Activated T-cell treated with anti-CD3 and anti-CD28 coated beads, Interleukin-2, amount 50 U/mL, for 4 hours (primary cell): ENCODE measurements around the gene CBY2. TPM values are rescaled to one million over a fixed set of nuclear protein-coding genes. Genes with fewer than 3 reads are reported as not detected.

ENCODE experiments used
- ATAC-seq, 2 donors: fragments of 200-7000 bp; cut with Tn5 transposase; one replicate each; pipeline ENCODE4 v1.10.0; 2021
- DNase-seq: peaks from one replicate; pipeline ENCODE4 v3.0.0-alpha.2; 2020
- H3K27me3 Mint-ChIP-seq: one replicate; pipeline ENCODE4 v1.8.0; 2021; ENCODE audit warnings: low read depth, mixed read lengths
- H3K36me3 Mint-ChIP-seq: one replicate; pipeline ENCODE4 v1.8.0; 2022; ENCODE audit warnings: mixed read lengths; ENCODE audit not compliant: insufficient read depth
- H3K4me1 Mint-ChIP-seq: one replicate; pipeline ENCODE4 v1.8.0; 2021; ENCODE audit warnings: low read depth, mixed read lengths
- H3K4me3 Mint-ChIP-seq: one replicate; pipeline ENCODE4 v1.8.0; 2021; ENCODE audit warnings: mild to moderate bottlenecking, moderate library complexity, mixed read lengths
- H3K9me3 Mint-ChIP-seq: one replicate; pipeline ENCODE4 v1.8.0; 2021; ENCODE audit warnings: mixed read lengths
- total RNA-seq, 3 donors: library from RNA; stranded (reverse); gene quantifications; one replicate each; pipeline ENCODE4 v1.2.1, GENCODE V29; 2021

The CBY2 gene
- total RNA-seq, 3 donors from 2014 or later, result not detected

DNA sequence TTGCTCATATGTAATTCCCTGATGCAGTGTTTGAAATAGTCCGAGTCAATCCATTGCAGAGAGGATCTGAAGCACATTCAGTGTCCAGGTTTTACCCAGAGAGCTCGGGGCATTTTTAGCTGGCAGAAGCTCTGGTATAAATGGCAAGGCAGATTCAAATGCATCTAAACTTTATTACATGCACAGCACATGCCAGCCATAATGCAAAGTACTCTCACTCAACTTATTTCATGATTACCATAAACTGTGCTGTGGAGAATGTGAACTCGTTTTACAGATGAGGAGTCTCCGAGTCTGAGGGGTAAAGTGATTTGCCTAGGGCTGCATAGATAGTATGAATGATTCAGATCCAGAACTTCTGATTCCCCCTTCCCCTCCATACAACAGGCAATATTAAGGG is 13.5 kb upstream of the CBY2 start:
- DNase-seq, result no peak
- peaks cover under 1% of the 10 kb centered on the region for H3K4me1 Mint-ChIP-seq
- no peaks in the 10 kb centered on the region for H3K27me3 Mint-ChIP-seq
- no peaks in the 10 kb centered on the region for H3K9me3 Mint-ChIP-seq
- no peak overlapping the region for H3K4me3 Mint-ChIP-seq
- no peak for ATAC-seq
- no peaks in the 10 kb centered on the region for H3K36me3 Mint-ChIP-seq

DNA sequence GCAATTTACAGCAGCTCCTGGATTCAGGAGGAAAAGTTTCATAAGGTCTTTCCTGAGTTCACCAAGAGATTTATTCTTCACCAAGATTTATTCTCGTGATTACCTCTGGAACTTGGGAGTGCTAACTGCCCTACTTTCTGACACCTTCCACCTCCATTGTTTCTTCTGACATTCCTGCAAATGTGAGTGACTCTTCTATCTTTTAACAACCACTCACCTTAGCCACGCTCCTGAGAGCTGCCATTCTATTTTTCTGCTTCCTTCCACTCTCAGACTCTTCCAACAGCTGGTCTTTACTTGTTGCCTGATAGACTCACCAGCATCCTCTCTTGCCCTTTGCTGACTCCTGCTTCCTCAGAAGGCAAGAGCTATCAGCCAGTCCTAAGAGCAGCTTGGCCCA is 11.5 kb upstream of the CBY2 start:
- no peak overlapping the region for H3K4me3 Mint-ChIP-seq
- no peak for ATAC-seq
- H3K36me3 Mint-ChIP-seq, result no peaks in the 10 kb centered on the region
- peaks cover 4% of the 10 kb centered on the region for H3K4me1 Mint-ChIP-seq
- no peak for DNase-seq
- no peaks in the 10 kb centered on the region for H3K27me3 Mint-ChIP-seq
- H3K9me3 Mint-ChIP-seq, result no peaks in the 10 kb centered on the region

DNA sequence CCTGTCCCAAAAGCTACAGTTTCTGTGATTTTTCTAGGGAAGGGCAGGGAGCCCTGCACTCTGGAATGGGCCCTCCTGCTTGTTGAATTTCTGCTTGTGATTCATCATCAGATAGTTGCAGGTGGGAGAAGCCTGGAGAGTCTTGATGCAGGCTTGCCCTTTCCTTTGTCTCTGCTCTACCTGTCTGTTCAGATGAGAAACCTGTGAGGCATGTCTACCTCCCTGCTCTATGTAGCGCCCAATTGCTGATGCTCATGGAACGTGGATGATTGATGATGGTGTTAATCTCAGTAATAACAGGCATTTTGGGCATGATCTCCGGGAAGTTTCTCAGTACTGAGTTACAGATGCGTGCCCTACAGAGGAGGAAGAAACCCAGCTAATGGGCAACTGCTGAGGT is 10.9 kb upstream of the CBY2 start:
- H3K27me3 Mint-ChIP-seq, result no peaks in the 10 kb centered on the region
- ATAC-seq (no peak), DNase-seq (no peak)
- H3K9me3 Mint-ChIP-seq, result no peaks in the 10 kb centered on the region
- H3K36me3 Mint-ChIP-seq, result no peaks in the 10 kb centered on the region
- peaks cover 5% of the 10 kb centered on the region for H3K4me1 Mint-ChIP-seq
- H3K4me3 Mint-ChIP-seq, result no peak overlapping the region

DNA sequence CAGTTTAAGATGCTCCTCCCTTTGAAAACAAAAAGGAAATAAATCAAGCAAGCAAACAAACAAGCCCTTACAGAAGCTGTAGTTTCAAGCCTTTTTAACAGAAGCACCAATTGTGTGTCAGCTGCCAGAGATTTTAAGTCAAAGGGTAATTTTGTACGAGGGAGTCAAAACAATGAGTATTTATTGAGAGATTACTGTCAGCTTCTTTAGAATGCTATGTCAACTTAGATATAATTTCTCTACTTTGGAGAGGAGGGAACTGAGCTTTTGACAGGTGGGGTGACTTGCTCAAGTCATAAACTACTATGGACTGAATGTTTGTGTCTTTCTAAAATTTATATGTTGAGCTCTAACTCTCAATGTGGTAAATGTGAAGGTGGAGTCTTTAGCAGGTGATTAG is 10.5 kb upstream of the CBY2 start:
- H3K4me1 Mint-ChIP-seq, result peaks cover 8% of the 10 kb centered on the region
- H3K9me3 Mint-ChIP-seq, result no peaks in the 10 kb centered on the region
- DNase-seq (no peak), ATAC-seq (no peak)
- H3K27me3 Mint-ChIP-seq, result no peaks in the 10 kb centered on the region
- no peak overlapping the region for H3K4me3 Mint-ChIP-seq
- no peaks in the 10 kb centered on the region for H3K36me3 Mint-ChIP-seq

DNA sequence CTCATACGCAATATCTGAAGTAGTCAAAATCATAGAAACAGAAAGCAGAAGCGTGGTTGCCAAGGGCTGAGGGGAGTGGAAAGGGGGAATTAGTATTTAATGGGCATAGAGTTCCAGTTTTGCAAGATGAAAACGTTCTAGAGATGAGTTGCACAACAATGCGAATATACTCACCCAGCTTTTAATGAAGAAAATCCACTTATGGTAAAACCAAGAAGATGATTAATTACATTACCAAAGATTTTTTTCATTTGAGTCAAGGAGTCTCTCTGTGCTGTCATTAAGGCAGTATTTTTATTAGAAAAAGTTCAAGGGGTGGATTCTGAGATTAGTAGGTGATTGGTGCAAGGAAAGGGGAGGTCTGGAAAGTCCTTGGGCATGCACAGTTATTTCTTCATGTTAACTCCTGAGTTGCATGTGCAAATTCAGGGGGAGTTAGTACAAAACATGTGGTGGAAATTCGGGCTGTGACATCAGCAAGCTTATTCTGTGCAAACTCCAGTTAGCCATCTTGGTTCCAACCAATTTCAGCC is 6.9 kb upstream of the CBY2 start:
- Mint-ChIP-seq H3K4me1 (peaks cover 10% of the 10 kb centered on the region), H3K9me3 (no peaks in the 10 kb centered on the region), H3K4me3 (no peak overlapping the region), H3K36me3 (no peaks in the 10 kb centered on the region), H3K27me3 (no peaks in the 10 kb centered on the region)
- peak; percentile 83 to 84 for ATAC-seq
- DNase-seq, result no peak

- H3K36me3 Mint-ChIP-seq, result no peaks in the 10 kb centered on the region
- no peaks in the 10 kb centered on the region for H3K27me3 Mint-ChIP-seq
- no peaks in the 10 kb centered on the region for H3K9me3 Mint-ChIP-seq
- H3K4me3 Mint-ChIP-seq, result no peak overlapping the region
- peaks cover 14% of the 10 kb centered on the region for H3K4me1 Mint-ChIP-seq
- DNase-seq, result no peak
- no peak for ATAC-seq
These were observed 5.4 kb upstream of the CBY2 start for GRCh38 chr13:45696610-45697226.

DNA sequence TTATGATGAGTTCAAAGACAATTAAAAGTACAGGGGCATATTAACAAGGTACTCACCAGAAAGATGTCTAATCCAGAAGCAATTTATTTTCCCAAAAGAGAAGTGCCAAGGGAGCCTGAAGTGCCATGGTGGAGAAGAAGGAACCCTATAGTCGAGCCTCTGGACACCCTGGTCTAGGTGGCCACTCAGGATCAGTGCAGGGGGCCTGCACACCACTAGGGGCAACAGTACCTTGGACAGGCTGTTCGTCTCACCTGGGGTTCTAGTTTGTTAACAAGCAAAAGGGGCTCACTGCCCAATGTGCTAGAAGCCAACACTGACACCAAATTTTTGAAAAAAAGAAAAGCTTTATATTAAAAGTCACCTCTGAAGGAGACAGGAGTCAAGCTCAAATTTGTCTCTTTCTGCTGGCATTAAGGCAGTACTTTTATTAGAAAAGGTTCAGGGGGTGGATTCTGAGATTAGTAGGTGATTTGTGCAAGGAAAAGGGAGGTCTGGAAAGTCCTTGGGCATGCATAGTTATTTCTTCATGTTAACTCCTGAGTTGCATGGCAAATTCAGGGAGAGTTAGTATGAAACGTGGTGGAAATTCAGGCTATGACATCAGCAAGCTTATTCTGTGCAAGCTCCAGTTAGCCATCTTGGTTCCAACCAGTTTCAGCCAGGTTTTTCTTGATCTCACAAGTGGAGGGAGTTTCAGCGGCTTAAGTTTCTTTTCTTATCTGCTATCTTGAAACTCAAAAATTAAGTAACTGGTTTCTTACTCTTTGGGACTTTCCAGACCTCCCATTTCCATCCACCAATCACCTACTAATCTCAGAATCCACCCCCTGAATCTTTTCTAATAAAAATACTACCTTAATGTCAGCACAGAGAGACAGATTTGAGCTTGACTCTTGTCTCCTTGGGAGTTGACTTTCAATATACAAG is 884 bp upstream of the CBY2 start:
- ATAC-seq (peak; percentile 67 to 81), DNase-seq (no peak)
- Mint-ChIP-seq H3K27me3 (peaks cover 5% of the 10 kb centered on the region), H3K4me1 (peaks cover 12% of the 10 kb centered on the region), H3K36me3 (no peaks in the 10 kb centered on the region), H3K4me3 (no peak overlapping the region), H3K9me3 (no peaks in the 10 kb centered on the region)

- peaks cover 5% of the 10 kb centered on the region for H3K27me3 Mint-ChIP-seq
- peaks cover 7% of the 10 kb centered on the region for H3K4me1 Mint-ChIP-seq
- H3K4me3 Mint-ChIP-seq, result no peak overlapping the region
- no peaks in the 10 kb centered on the region for H3K9me3 Mint-ChIP-seq
- no peaks in the 10 kb centered on the region for H3K36me3 Mint-ChIP-seq
- DNase-seq, result no peak
- no peak for ATAC-seq
These were observed 810 bp downstream of the CBY2 start for GRCh38 chr13:45702869-45703391.

DNA sequence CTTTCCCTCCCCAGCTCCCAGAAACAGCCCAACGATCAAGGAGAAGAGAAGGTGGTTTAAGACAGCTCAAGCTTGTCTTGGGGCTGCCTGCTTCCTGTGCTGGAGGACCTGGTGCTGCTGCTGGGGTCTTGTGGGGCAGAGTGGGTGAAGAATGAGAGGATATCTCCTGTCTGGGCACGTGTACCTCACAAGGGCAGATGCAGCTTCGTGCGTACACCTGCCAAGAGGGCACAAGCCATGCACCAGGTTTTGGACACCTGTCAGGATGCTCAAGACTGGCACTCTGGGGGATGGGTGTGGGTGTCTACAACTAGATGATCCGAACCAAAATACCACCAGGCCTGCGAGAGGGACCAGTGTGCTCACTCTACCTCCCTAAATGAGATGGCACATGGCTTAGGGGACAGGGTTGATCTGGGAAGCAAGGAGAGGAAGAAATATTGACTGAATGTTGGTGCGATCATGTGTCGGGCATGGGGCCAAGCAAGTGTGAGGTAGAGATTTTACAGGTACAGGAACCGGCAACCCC is 2.2 kb downstream of the CBY2 start:
- Mint-ChIP-seq H3K36me3 (no peaks in the 10 kb centered on the region), H3K9me3 (no peaks in the 10 kb centered on the region), H3K4me1 (peaks cover 7% of the 10 kb centered on the region), H3K4me3 (no peak overlapping the region), H3K27me3 (peaks cover 5% of the 10 kb centered on the region)
- ATAC-seq (no peak), DNase-seq (no peak)

DNA sequence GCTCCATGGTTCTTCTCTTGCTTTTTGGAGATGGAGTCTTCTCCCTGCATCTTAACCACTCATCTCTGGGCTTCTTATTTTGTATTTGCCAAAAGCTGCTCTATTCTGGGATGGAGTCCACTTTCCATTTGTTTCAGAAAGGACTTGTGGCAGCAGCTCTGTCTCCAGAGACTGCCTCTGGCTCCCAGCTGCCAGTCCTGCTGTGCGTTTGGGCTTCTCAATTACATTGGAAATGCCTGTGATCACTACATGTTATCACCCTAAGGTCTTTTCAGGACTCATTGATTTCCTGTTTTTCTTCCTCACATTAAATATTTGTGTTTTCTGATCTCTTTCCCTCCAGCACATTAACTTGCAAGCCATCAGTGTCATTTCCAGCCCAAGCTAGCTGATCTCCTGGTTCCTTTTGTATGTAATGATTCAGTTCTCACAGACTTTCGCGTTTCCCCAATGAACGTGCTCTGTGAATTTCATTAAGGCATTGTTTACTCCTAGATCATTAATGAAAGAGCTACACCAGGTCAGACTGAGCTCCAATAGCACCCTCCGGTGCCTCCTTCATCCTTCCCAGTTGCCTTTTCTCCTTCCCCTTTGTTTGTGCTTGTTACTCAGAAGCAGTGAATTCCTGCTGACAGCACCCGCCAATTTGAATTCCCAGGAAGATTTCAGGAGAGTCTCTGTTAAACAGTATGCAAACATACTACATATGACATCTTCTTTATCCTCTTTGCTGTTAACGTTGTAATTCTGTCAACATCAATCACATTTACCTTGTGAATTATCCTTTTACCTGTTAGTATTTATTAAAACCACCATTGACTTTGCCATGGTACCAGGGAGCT is 3.0 kb downstream of the CBY2 start:
- H3K9me3 Mint-ChIP-seq, result no peaks in the 10 kb centered on the region
- DNase-seq, result no peak
- no peak overlapping the region for H3K4me3 Mint-ChIP-seq
- ATAC-seq, result no peak
- peaks cover 7% of the 10 kb centered on the region for H3K4me1 Mint-ChIP-seq
- H3K36me3 Mint-ChIP-seq, result no peaks in the 10 kb centered on the region
- H3K27me3 Mint-ChIP-seq, result peaks cover 5% of the 10 kb centered on the region

GRCh38 chr13:45705918-45706317 is 3.8 kb downstream of the CBY2 start:
- Mint-ChIP-seq H3K4me3 (no peak overlapping the region), H3K36me3 (no peaks in the 10 kb centered on the region), H3K4me1 (peaks cover 7% of the 10 kb centered on the region), H3K9me3 (no peaks in the 10 kb centered on the region), H3K27me3 (peaks cover 5% of the 10 kb centered on the region)
- DNase-seq, result no peak
- no peak for ATAC-seq

- ATAC-seq, result no peak
- Mint-ChIP-seq H3K4me3 (no peak overlapping the region), H3K9me3 (no peaks in the 10 kb centered on the region), H3K27me3 (peaks cover 5% of the 10 kb centered on the region), H3K36me3 (no peaks in the 10 kb centered on the region), H3K4me1 (no peaks in the 10 kb centered on the region)
- DNase-seq, result no peak
These were observed 5.5 kb downstream of the CBY2 start for GRCh38 chr13:45707516-45708100.

DNA sequence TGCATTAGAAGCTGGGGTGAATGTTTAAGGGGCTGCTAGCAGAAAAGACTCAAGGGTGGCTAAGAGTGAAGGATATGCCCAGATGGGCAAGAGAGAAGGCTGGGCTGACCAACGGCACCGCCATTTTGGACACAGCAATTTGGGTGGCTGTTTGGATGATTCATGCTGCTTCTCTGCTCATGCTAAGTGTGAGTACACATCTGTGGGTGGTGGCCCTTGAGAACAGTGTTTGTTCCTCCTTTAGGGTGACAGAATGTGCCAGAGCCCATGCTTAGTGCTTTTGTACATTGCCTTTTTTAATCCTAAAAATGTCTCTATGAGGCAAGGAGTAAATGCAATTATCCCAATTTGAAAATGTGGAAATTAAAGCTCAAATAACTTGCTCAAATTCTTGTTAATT is 9.8 kb downstream of the CBY2 start:
- no peak for ATAC-seq
- Mint-ChIP-seq H3K36me3 (no peaks in the 10 kb centered on the region), H3K27me3 (no peaks in the 10 kb centered on the region), H3K4me3 (no peak overlapping the region), H3K4me1 (no peaks in the 10 kb centered on the region), H3K9me3 (no peaks in the 10 kb centered on the region)
- DNase-seq, result no peak
